ENCODE results near the gene SSPN.

SSPN gene

GRCh38 chr12:26287671-26288381, 92.5 kb downstream of the SSPN start:
- DNase-seq, result no peak

GRCh38 chr12:26290565-26290964, 95.2 kb downstream of the SSPN start:
- no peak for DNase-seq

- DNase-seq, result no peak
Measured at GRCh38 chr12:26292596-26292995, 97.2 kb downstream of the SSPN start.

GRCh38 chr12:26293612-26294011, 98.2 kb downstream of the SSPN start:
- no peak for DNase-seq

GRCh38 chr12:26295001-26295400, 99.6 kb downstream of the SSPN start:
- DNase-seq, result no peak

- no peak for DNase-seq
Measured at GRCh38 chr12:26297396-26298070, 102.2 kb downstream of the SSPN start.

- no peak for DNase-seq
Measured at GRCh38 chr12:26298785-26299621, 103.6 kb downstream of the SSPN start.

GRCh38 chr12:26299751-26300150, 104.4 kb downstream of the SSPN start:
- DNase-seq, result no peak

Measured in stimulated activated CD4-positive, alpha-beta T cell treated with anti-CD3 and anti-CD28 coated beads, Interleukin-15, amount 100 ng/mL, for 24 hours (primary cell).